K562 (cell line): ENCODE measurements around the gene ECD. TPM values are rescaled to one million over a fixed set of nuclear protein-coding genes. Genes with fewer than 3 reads are reported as not detected.
A peak's percentile ranks its signal among the peaks of the same experiment; 100 is the strongest.

Source experiments
- CC2D1A ChIP-seq: fragments of 450-650 bp; IDR thresholded peaks from 2 replicates; pipeline ENCODE4 v1.6.1; 2017; ENCODE audit warnings: mild to moderate bottlenecking
- ETV5 ChIP-seq: sonication (generic); formaldehyde crosslinking; IDR thresholded peaks from 2 replicates; pipeline ENCODE4 v1.4.0; 2020; ENCODE audit warnings: low read depth, mild to moderate bottlenecking, missing genetic modification reagents
- JUN ChIP-seq, 2 experiments: sonication (generic) in 1 of 2; formaldehyde crosslinking in 1 of 2; IDR thresholded peaks; 2 replicates each; pipeline versions ENCODE4 v1.6.1 to v1.8.0; 2012 to 2022; ENCODE audit warnings: borderline replicate concordance in 2 of 2, mild to moderate bottlenecking in 2 of 2, improper control_type of control experiment in 1 of 2, low read depth in 1 of 2, low read length in 1 of 2, missing genetic modification reagents in 1 of 2
- JUNB ChIP-seq: fragments of 450-650 bp; formaldehyde crosslinking; conservative IDR thresholded peaks from 2 replicates; pipeline ENCODE4 v1.4.0; 2020; ENCODE audit warnings: mild to moderate bottlenecking
- KDM4B ChIP-seq, 2 experiments: fragments of 450-650 bp in 1 of 2; sonication (generic) in 1 of 2; IDR thresholded peaks; 2 replicates each; pipeline ENCODE4 v1.6.1; 2016 to 2017; ENCODE audit warnings: borderline replicate concordance in 2 of 2, antibody characterized with exemption in 1 of 2, low read depth in 1 of 2, mild to moderate bottlenecking in 1 of 2
- PRPF4 ChIP-seq: fragments of 200-400 bp; formaldehyde crosslinking; IDR thresholded peaks from one replicate; pipeline ENCODE4 v1.6.1; 2017; ENCODE audit warnings: low read length, low read depth, mild to moderate bottlenecking; ENCODE audit not compliant: insufficient read depth, poor library complexity, severe bottlenecking
- PTRF ChIP-seq: fragments of 450-650 bp; IDR thresholded peaks from 2 replicates; pipeline ENCODE4 v1.6.1; 2016; ENCODE audit warnings: mild to moderate bottlenecking, missing genetic modification characterization, missing compliant biosample characterization
- PTTG1 ChIP-seq: fragments of 450-650 bp; IDR thresholded peaks from 2 replicates; pipeline ENCODE4 v1.6.1; 2016; ENCODE audit warnings: low read depth, mild to moderate bottlenecking, missing genetic modification characterization, missing compliant biosample characterization
- RBM14 ChIP-seq: fragments of 200-400 bp; formaldehyde crosslinking; IDR thresholded peaks from 2 replicates; pipeline ENCODE4 v1.6.1; 2018; ENCODE audit warnings: low read depth, mild to moderate bottlenecking, low read length, moderate library complexity, borderline replicate concordance; ENCODE audit not compliant: insufficient read depth
- SIN3A ChIP-seq, 2 experiments: fragments of 150-350 bp in 1 of 2; IDR thresholded peaks; 2 replicates each; pipeline ENCODE4 v1.6.1; 2011 to 2016; ENCODE audit warnings: borderline replicate concordance in 2 of 2, low read depth in 2 of 2, low read length in 2 of 2, mild to moderate bottlenecking in 2 of 2, moderate library complexity in 2 of 2; ENCODE audit not compliant: control insufficient read depth in 1 of 2
- SMARCC2 ChIP-seq: fragments of 450-650 bp; IDR thresholded peaks from 2 replicates; pipeline ENCODE4 v1.6.1; 2017; ENCODE audit warnings: antibody characterized with exemption, moderate library complexity, mild to moderate bottlenecking, low read depth
- TBL1XR1 ChIP-seq, 2 experiments: IDR thresholded peaks; 2 replicates each; pipeline ENCODE4 v1.6.1; 2012; ENCODE audit warnings: improper control_type of control experiment in 2 of 2, low read length in 2 of 2, mild to moderate bottlenecking in 1 of 2
- TCF7 ChIP-seq: sonication (generic); IDR thresholded peaks from 2 replicates; pipeline ENCODE4 v1.6.1; 2016; ENCODE audit warnings: antibody characterized with exemption, borderline replicate concordance
- XRCC4 ChIP-seq: IDR thresholded peaks from one replicate; pipeline ENCODE4 v1.6.1; 2011; ENCODE audit not compliant: insufficient read depth, insufficient read length; ENCODE audit errors: extremely low read depth
- ZNF12 ChIP-seq: sonication (generic); formaldehyde crosslinking; IDR thresholded peaks from 2 replicates; pipeline ENCODE4 v1.4.0; 2020; ENCODE audit warnings: mild to moderate bottlenecking, missing genetic modification reagents
- ZNF263 ChIP-seq: sonication (generic); formaldehyde crosslinking; IDR thresholded peaks from 2 replicates; pipeline ENCODE4 v1.8.0; 2022; ENCODE audit warnings: mild to moderate bottlenecking, missing genetic modification reagents, borderline replicate concordance
- ZNF717 ChIP-seq: fragments of 250-450 bp; sonication (Bioruptor Pico); IDR thresholded peaks from 2 replicates; pipeline ENCODE4 v1.5.0; 2021
- polyA plus RNA-seq, 8 experiments: library from polyadenylated mRNA; depleted of rRNA in 4 of 8; stranded (reverse) in 5 of 8; unstranded in 3 of 8; fragments of >200 nt; fragmentation: Nextera tagmentation in 2 of 8; fragmentation: Illumina TruSeq in 1 of 8; extraction: Ambion mirVana in 2 of 8; extraction: Trizol in 1 of 8; gene quantifications; 2 replicates each; pipeline versions ENCODE4 v1.2.1 to v1.2.3, GENCODE V29; 2011 to 2014; ENCODE audit warnings: inconsistent platforms in 1 of 8, missing spikeins in 1 of 8
- total RNA-seq, 7 experiments: library from RNA; depleted of rRNA in 6 of 7; stranded (reverse); fragments of >200 nt in 6 of 7; fragmentation: Illumina TruSeq in 2 of 7; extraction: Trizol in 2 of 7; gene quantifications; 2 replicates each; pipeline versions ENCODE4 v1.2.1 to v1.2.3, GENCODE V29; 2011 to 2021; ENCODE audit warnings: low replicate concordance in 1 of 7
- TF ChIP-seq, protein P1 (sequence below): IDR thresholded peaks from 2 replicates; pipeline ENCODE4 v1.6.1; 2011; ENCODE audit not compliant: insufficient read length; ENCODE audit errors: extremely low read depth
- TF ChIP-seq, protein P2 (sequence below): sonication (generic); formaldehyde crosslinking; IDR thresholded peaks from 2 replicates; pipeline ENCODE4 v1.8.0; 2022; ENCODE audit warnings: mild to moderate bottlenecking, missing genetic modification reagents
- TF ChIP-seq, protein P3 (sequence below): sonication (generic); formaldehyde crosslinking; IDR thresholded peaks from 2 replicates; pipeline ENCODE4 v1.8.0; 2023; ENCODE audit warnings: mild to moderate bottlenecking, missing genetic modification reagents

The ECD gene
- total and polyA plus RNA-seq, 9 of the 15 experiments (the other 6 are each of a cell fraction or from before 2014, with no cell fraction given), result 33.5 to 79.9 (median 53.2) TPM

DNA sequence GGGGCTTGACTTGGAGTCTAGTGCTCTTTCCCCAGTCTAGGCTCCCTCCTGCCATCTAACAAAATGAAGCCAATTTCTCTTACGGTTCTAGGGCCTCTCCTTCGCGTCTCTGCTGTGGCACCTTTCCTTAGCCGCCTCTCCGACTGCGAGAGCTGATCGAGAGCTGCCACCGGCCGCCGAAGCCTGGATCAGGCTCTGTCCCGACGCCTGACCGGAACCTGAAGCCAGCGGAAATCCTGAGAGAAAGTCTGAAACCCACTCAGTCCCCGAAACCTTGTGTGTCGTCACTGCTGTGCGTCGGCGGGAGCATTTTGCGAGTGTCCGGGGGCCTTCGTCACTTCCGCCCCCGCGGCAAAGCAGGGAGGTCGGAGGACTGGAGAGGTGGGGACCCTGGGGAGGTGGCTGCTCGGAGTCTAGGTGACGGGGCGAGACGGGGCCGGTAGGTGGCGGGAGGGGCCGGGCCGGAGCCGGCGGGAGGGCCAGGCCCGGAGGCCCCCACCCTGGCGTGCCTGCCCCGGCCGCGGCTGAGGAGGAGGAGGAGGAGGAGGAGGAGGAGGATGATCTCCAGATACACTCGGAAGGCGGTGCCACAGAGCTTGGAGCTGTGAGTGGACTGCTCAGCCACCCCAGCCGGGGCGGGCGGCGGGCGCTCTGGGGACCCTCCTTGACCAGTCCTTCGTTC lies at the start of gene ECD, which contains the start of gene FAM149B1 (continued):
- peak; percentile 61; the same call in 1 of the 2 replicates for TF ChIP-seq ETV5
- TF ChIP-seq PTTG1 (tag), result no peak
- TF ChIP-seq XRCC4, result no peak
- TF ChIP-seq ZNF717 (CRISPR knock-in tag), result no peak
- TF ChIP-seq ZNF12, result peak; percentile 69; the same call in 1 of the 2 replicates
- TF ChIP-seq ZNF263 (CRISPR knock-in tag), result peak; percentile 99
- TF ChIP-seq PRPF4, result no peak
- TF ChIP-seq SIN3A (IDR thresholded peaks at IDR 0.05; ENCODE audit: borderline replicate concordance in 2 of 2, control insufficient read depth in 1 of 2, low read depth in 2 of 2, low read length in 2 of 2), result peak; percentile 59 to 96; a peak in 2 of 4 replicates
- TF ChIP-seq JUNB (CRISPR knock-in tag), result no peak
- peak; percentile 82 for TF ChIP-seq JUN (IDR thresholded peaks at IDR 0.05; ENCODE audit: borderline replicate concordance, low read depth, low read length)
- TF ChIP-seq JUN (CRISPR knock-in tag; IDR thresholded peaks at IDR 0.05; ENCODE audit: borderline replicate concordance), result no peak
- TF ChIP-seq, protein P1, sequence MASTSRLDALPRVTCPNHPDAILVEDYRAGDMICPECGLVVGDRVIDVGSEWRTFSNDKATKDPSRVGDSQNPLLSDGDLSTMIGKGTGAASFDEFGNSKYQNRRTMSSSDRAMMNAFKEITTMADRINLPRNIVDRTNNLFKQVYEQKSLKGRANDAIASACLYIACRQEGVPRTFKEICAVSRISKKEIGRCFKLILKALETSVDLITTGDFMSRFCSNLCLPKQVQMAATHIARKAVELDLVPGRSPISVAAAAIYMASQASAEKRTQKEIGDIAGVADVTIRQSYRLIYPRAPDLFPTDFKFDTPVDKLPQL, result no peak
- TF ChIP-seq KDM4B (IDR thresholded peaks at IDR 0.05; ENCODE audit: borderline replicate concordance in 2 of 2, low read depth in 1 of 2), result peak in 1 of 2 experiments; percentile 98; a peak in 2 of 4 replicates
- TF ChIP-seq TCF7, result 0 out of 2 replicates have a peak, but pooled peaks have one; percentile 47
- peak; percentile 22; the same call in 1 of the 2 replicates for TF ChIP-seq SMARCC2
- TF ChIP-seq, protein P2, sequence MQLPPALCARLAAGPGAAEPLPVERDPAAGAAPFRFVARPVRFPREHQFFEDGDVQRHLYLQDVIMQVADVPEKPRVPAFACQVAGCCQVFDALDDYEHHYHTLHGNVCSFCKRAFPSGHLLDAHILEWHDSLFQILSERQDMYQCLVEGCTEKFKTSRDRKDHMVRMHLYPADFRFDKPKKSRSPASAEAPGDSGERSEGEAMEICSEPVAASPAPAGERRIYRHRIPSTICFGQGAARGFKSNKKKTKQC (CRISPR knock-in tag), result peak; percentile 21; the same call in 1 of the 2 replicates
- TF ChIP-seq CC2D1A, result peak; percentile 73
- TF ChIP-seq, protein P3, sequence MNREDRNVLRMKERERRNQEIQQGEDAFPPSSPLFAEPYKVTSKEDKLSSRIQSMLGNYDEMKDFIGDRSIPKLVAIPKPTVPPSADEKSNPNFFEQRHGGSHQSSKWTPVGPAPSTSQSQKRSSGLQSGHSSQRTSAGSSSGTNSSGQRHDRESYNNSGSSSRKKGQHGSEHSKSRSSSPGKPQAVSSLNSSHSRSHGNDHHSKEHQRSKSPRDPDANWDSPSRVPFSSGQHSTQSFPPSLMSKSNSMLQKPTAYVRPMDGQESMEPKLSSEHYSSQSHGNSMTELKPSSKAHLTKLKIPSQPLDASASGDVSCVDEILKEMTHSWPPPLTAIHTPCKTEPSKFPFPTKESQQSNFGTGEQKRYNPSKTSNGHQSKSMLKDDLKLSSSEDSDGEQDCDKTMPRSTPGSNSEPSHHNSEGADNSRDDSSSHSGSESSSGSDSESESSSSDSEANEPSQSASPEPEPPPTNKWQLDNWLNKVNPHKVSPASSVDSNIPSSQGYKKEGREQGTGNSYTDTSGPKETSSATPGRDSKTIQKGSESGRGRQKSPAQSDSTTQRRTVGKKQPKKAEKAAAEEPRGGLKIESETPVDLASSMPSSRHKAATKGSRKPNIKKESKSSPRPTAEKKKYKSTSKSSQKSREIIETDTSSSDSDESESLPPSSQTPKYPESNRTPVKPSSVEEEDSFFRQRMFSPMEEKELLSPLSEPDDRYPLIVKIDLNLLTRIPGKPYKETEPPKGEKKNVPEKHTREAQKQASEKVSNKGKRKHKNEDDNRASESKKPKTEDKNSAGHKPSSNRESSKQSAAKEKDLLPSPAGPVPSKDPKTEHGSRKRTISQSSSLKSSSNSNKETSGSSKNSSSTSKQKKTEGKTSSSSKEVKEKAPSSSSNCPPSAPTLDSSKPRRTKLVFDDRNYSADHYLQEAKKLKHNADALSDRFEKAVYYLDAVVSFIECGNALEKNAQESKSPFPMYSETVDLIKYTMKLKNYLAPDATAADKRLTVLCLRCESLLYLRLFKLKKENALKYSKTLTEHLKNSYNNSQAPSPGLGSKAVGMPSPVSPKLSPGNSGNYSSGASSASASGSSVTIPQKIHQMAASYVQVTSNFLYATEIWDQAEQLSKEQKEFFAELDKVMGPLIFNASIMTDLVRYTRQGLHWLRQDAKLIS (CRISPR knock-in tag), result peak; percentile 68
- peak; percentile 58 to 100; a peak in 3 of 4 replicates for TF ChIP-seq TBL1XR1 (IDR thresholded peaks at IDR 0.05; ENCODE audit: low read length in 2 of 2)
- TF ChIP-seq RBM14, result no peak
- TF ChIP-seq PTRF, result no peak
